AG10803 (cell line): ENCODE results near the gene ABCA7.
A peak's percentile ranks its signal among the peaks of the same experiment; 100 is the strongest.

Experiments used
- DNase-seq: peaks from one replicate; pipeline ENCODE4 v3.0.0; 2010; ENCODE audit warnings: low read depth
- H3K4me3 ChIP-seq: 2 replicates; pipeline ENCODE4 v1.5.1; 2011; ENCODE audit warnings: mild to moderate bottlenecking, low read length, control low read depth
- CTCF ChIP-seq: conservative IDR thresholded peaks from 2 replicates; pipeline ENCODE4 v1.5.1; 2011; ENCODE audit warnings: mild to moderate bottlenecking, low read length, control low read depth, inconsistent platforms

ABCA7 gene

DNA sequence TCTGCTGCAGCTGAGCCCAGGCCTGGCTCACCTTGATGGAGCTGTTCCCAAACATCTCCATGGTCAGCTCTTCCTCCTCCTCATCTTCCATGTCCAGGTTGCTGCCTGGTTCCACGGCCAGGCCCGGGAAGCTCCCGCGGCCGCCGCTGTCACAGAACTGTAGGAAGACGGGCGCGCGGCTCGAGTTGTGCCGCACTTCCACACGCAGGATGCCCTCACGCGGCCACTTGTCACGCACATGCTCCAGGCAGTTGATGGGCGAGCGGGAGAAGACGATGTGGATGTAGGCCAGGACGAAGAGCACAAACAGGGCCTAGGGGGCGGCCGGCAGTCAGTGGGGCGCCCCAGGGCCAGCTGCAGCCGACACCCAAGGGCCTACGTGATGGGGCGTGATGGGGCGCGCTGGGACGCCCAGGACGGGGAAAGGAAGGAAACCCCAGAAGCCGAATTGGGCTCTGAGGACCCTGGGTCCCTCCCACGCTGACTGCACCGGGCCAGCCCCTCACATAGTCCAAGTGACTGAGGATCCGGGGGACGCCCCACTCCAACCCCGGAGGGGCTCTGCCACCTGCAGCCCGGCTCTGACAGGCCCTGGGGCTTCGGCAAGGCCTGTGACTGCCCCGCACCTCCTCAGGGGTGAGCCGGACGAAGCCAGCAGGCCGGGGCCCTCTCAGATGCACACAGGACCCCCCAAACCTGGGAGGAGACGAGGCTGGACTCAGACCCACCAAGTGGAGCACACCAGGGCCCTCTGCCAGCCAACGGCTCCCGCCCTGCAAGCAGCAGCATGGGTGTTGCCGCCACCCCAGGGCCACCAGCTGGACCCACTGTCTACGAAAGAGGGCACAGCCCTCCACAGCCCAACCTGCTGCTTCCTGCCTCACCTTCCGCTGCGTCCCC, 25.5 kb upstream of the ABCA7 start:
- DNase-seq: no peak
- no peak for TF ChIP-seq CTCF
- no peak overlapping the region for H3K4me3 ChIP-seq

DNA sequence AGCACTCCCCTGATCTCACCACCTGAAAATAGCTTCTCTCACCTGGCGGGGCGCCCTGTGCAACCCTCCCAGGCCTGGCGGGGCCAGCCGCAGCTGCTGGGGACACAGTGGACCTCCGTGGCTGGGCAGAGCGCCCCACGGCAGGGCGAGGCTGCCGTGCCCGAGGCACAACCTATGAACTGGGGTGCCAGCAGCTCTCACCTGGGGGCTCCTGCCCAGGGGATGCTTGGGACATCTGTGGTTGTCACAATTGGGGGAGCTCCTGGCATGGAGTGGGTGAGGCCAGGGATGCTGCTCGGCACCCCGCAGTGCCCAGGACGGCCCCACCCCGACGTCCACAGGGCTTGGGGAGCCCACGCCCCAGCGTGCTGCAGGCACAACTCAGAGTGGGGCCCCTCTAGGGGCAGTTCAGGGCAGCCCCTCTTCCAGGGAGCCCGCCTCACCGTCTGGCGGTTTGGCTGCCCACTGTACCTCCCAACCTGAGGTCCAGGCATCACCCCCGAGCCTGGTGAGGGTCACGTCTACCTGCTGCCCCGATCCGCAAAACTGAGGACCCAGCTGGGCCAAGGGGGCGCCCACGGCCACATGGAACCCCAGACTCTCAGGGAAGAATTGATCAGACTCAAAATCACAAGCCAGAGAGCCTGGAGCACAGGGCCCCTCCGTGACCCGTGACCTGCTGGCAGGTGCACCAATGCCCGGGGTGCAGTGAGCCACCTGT, 24.7 kb upstream of the ABCA7 start:
- no peak for DNase-seq
- TF ChIP-seq CTCF: no peak
- no peak overlapping the region for H3K4me3 ChIP-seq

DNA sequence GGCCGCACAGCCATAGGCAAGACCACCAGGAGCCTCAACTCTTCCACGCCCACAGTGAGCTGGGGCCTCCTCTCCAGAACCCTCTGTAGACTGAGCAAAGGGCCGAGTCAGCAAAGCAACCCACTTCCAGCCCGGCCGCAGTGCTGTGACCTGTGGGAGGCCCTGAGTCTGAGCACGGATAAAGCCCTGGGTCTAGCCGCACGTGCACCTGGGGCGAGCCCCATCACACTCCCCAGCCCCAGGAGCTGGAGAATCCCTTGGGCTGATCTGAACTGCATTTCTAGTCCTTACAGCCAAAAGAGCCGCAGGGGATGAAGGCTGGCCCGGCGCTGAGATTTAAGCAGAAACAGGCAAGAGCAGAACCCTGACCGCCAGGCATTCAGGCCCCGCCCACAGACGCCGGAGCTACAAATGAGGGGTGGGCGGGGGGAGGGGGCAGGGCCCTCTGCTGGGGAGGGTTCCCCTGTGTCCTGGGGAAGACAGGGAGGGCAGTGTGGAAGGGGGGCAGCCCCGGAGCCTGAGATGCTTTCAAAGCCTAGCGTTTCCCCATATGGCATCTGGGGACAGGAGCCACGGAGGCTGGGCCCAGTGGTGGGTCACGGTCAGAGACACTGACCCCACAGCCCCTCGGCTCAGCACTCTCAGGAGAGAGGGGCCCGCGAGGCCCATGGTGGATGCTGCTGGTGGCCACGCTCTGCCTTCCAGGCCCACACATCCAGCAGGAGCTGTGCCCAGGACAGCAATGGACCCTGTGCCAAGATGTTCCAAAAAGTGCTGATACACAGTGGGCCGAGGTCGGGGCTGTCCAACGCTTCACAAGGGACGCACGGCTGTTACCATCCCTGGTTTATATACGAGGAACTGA, 23.9 kb upstream of the ABCA7 start:
- DNase-seq: no peak
- no peak for TF ChIP-seq CTCF
- H3K4me3 ChIP-seq: peak overlapping the region; percentile 20

DNA sequence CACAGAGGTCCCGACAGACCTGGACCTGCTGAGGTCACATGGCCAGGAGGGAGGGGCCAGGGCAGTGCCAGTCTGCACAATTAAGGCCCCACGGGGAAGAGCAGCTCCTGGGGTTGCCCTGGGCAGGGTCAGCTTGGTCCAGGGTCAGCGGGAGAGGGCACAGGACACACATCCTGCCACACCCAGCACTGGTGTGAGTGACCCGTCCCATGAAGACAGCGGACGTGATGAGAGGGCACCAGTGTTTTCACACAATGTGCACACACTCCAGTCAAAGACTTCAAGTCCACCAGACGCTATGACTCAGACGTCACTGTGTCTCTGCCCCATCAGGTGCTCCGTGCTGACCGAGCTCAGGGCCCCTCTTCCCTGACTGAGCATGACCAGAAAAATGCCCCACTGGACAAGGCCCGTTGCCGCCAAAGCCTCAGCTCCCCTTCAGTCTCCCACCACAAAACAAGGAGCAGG, 23.2 kb upstream of the ABCA7 start:
- peak overlapping the region; percentile 20 for H3K4me3 ChIP-seq
- TF ChIP-seq CTCF: no peak
- peak; percentile 58 for DNase-seq

DNA sequence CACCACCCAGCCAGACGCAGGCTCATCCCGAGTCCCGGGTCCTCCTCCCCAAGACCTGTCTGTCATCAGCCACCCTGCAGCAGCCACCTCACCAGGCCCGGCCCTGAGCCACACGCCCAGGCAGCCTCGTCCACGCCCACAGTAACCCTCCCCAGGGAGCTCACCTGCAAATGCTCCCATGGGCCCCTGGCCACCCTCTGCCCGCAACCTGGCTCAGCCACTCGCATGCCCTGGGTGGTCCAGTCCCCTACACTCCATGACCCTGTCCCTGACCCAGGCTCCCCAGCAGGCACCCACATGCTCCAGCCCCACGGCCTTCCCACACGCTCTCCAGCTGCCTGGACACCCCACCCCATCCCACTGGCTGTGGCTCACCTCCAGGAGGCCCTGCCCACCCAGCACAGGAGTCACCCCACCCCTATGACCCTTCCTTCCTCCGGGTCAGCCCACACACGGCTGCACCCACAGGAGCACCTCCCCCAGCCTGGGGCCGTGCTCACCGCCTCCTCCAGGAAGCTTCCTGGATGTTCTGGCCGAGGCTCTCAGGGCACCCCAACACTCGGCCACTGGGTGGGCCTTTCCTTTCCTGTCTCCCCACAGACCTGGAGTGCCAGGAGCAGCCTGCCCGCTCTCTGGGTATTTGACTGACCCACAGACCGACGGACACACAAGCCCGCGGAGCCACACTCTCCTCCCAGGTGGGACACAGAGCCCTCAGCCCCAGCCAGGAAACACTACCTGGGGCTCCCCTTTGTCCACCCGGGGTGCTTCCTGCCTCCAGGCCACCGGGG, 22.6 kb upstream of the ABCA7 start:
- H3K4me3 ChIP-seq: peak overlapping the region; percentile 20
- TF ChIP-seq CTCF: no peak
- no peak for DNase-seq

DNA sequence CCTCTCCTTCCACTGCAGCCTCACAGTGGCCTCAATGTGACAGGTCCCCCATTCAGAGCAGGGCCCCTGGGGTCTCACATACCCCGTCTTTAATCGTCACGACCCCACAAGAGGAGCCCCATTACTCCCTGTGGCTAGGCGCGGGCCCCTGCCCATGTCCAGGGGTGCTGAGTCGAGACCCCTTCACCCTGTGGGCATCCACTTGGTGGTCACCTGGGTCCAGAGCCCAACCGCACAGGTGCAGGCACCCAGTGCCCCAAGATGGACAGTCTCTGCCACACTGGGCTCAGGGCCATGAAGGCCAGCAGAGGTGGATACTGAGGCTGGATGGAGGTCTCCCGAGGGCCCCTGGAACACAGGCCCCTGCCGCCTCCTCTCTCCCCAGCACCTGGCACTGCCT, 22.0 kb upstream of the ABCA7 start:
- no peak for DNase-seq

More for the DNA sequence above, 22.0 kb upstream of the ABCA7 start:
- no peak overlapping the region for H3K4me3 ChIP-seq
- TF ChIP-seq CTCF: no peak
